Globus pallidus (tissue), 1 donor: ENCODE measurements around the gene GNA15.
"Not testable (repeated sequence)": the region's sequence is repeated elsewhere in the genome, so short reads cannot be mapped to it uniquely, and the experiment has no call there.

Experiments
- DNase-seq: peaks from one replicate; pipeline ENCODE4 v3.0.0-alpha.2; 2015; ENCODE audit warnings: low spot score

GNA15 gene

DNA sequence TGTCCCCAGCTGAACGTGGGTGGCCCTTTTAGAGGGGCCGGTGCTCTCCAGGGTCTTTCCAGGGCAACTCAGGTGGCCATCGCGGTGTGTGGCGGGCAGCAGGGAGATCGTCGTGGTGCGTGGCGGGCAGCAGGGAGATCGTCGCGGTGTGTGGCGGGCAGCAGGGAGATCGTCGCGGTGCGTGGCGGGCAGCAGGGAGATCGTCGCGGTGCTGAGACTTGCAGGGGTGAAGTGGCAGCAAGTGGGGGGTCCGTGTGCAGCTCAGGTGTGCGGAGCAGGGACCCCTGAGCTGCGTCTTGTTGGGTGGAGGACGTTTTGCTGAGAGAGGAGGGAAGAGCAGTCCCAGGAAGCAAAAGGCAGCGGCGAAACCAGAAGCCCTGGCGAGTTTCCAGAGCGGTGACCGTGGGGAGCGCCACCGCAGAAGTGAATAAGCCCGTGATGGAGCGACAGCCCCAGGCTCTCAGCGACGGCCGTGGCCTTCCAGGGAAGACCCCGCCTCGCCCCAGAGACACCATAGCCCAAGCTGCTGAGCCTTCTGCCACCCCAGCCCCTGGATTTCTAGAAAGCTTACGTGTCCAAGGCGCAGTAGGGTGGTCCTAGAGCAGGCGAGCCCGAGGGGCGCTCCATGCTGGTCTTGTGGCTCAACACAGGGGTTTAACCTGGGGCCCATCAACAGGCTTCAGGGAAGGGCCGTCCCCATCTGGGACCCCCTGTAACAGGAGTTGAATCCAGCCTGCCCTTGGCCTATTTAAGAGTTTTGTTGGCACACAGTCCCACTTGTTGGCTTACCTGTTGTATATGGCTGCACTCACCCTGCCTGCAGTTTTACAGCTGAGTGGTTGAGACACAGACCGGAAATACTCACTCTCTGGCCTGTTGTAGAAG lies 55.3 kb downstream of the GNA15 start:
- DNase-seq = no peak

DNA sequence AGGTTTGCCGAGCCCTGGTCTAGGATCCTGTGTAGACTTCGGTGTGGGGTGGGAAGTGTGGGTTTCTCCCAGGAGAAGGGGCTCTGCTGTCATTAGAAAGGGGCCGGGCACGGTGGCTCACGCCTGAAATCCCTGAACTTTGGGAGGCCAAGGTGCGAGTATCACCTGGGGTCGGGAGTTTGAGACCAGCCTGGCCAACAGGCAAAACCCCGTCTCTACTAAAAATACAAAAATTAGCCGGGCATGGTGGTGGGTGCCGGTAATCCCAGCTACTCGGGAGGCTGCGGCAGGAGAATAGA lies 55.9 kb downstream of the GNA15 start:
- DNase-seq = not testable (repeated sequence)

DNA sequence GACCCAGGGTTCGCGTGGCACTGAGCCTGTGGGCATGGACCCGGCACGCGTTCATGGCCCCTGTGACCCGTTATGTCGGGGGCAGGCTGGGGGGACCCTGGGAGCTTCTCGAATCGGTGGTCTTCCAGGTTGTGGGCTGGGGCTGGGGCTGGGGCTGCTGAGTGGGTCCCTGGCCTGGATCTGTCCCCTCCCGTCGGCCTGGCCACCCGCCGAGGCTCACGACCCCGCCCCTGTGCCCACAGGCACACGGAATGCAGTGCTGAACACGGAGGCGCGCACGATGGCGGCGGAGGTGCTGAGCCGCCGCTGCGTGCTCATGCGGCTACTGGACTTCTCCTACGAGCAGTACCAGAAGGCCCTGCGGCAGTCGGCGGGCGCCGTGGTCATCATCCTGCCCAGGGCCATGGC lies 56.4 kb downstream of the GNA15 start:
- no peak for DNase-seq

DNA sequence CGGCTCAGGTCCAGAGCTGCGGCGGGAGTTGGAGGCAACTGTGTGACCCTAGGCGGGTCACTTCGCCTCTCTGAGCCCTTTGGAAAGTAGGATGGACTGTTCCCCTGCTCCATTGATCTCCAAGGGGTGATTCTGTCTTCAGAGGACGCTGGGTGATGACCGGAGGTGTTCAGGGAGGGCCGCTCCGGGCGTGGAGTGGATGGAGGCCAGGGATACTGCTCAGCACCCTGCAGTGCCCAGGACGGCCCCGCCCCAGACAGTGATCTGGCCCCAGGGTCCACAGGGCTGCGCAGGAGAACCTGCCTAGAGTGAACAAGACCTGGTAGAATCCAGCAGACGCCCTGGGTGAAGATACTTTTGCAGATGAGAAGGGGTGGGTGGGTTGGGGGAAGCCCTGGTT lies 56.9 kb downstream of the GNA15 start:
- DNase-seq = no peak

DNA sequence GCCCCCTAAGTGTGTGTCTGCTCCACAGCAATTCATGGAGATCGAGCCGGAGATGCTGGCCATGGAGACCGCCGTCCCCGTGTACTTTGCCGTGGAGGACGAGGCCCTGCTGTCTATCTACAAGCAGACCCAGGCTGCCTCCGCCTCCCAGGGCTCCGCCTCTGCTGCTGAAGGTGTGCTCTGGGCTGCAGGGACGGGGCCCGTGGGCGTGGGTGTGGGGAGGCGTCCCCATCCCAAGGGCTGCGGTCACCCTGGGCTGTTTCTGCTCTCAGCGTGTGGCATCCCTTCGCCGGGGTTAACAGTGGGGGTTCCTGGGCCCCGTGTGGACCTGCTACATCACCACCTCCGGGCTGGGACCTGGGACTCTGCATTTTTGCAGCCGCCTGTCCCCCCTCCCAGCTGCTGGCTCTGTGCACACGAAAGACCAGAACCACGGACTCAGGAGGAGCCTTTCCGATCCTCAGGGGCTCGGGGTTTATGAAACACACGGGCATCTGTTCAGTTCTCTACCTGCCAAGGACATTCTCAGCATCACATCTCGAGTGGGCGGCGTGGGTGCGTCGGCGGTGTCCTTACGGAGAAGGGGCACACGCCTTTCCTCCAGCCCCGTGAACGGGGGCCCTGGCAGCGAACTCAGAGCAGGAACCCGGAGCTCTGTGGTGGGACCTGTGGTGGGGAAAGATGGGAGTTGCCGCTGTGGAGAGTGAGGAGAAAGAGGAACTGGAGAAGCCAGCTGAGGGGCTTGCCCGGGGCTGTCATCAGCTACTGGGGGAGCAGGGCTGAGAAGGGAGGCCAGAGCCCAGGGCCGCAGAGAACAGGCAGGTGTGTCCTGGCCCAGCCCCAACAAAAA lies 57.6 kb downstream of the GNA15 start:
- no peak for DNase-seq

DNA sequence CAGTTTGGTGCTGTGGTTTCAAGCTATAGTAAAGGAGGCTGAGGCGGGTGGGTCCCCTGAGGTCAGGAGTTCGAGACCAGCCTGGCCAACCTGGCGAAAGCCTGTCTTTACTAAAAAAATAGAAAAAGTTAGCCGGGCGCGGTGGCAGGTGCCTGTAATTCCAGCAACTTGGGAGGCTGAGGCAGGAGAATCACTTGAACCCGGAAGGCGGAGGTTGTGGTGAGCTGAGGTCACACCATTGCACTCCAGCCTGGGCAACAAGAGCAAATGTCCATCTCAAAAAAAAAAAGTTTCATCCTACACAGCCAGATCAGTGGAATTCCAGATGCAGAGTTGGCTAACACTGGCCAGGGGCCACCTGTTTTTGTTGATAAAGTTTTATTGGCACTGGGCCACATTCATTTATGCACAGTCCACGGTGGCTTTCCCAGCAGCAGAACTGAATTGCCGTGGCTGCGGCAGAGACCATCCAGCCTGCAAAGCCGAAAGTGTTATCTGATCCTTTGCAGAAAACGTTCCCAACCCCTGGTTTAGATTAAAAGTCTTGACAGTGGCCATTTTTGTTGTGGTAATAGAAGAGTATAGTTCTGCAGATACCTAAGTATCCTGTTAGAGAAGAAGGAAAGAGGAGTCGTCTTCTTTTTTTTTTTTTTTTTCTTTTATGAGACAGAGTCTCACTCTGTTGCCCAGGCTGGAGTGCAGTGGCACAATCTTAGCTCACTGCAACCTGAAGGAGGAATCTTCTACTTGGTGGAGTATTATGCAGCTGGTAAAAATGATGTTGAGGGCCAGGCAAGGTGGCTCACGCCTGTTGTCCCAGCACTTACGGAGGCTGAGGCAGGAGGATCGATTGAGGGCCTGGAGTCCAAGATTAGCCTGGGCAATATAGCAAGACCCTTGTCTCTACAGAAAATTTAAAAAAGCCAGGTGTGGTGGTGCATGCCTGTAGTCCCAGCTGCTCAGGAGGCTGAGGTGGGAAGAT lies 58.6 kb downstream of the GNA15 start:
- no peak for DNase-seq

DNA sequence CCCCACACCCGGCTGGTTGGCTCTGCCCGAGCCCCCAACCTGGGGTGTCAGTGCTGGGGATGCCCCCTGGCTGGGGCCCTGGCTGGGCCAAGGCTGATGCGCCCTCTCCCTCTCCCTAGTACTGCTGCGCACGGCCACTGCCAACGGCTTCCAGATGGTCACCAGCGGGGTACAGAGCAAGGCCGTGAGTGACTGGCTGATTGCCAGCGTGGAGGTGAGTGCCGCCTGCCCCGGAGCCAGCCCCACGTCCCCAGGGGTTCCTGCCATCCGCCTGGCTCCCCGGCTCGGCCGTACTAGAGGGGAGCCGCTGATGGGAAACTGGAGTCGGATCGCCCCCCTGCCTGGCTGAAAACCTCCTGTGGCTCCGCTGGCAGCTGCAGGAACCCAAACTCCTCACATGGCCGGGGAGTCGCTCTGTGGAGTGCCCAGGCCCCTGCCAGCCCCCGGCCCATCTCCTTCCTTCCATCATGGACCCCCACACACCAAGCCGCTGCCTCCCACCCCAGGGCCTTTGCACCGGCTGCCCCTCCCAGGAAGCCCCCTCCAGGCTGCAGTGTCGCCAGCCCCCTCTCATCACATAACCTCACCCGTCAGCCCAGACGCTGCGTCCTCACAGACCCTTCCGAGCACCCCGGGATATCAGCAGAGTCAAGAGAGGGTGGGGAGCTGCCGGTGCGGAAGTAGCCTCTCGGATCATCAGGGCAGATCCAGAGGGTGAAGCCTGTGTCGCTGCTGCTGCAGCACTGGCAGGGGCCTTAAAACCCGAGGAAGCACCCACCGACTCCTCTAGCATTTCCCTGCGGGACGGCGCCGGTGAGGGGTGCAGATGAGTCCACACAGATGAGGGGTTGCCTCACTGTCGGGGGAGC lies 60.5 kb downstream of the GNA15 start:
- no peak for DNase-seq

DNA sequence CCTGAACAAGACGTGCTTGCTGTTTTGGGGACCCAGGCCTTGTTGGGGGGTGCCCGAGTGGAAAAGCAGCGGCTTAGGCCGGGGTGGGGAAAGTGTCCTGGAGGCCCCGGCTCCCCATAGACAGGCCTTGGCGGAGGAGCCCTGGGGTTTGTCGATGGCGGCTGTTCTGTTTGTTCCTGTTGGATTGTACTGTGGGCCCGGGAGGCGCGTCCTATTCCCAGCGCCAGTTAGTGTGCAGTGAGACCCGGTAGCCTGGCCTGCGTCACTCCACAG lies 61.0 kb downstream of the GNA15 start:
- DNase-seq = no peak

DNA sequence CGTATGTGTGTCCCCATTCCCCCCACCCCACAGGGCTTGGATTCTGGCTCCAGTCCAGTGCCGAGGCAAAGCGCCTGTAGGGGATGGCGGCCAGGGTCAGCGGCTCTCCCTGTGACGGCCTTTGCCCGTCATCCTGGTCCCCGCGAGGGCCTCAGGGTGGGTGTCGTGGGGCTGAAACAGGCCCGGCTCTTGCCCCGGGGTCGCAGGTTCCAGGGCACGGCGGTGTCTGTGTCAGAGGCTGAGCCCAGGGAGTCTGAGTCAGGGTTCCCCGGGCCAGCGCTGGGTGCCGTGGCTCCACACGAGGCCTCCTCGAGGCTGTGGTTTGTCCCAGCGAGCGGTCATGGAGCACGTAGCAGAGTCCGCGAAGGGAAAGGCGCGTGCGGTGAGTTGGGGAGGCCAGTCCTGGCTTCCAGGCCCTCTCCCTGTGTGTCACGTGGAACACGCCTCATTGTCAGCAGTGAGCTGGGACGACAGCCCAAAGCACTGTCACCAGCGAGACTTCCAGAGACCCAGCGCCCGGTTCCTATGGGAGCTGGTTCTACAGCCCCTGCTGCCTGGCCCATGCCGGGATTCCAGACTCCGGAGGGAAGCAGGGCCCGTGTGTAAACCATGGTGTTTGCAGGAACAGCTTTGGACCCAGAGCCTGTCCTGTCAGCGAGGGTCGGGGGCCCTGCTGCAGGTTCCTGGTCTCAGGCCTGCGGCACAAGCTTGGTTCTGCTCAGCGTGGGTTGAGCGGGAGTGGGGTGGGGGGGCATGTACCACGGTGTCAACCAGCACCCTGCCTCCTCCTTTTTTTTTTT lies 63.3 kb downstream of the GNA15 start:
- DNase-seq = no peak

DNA sequence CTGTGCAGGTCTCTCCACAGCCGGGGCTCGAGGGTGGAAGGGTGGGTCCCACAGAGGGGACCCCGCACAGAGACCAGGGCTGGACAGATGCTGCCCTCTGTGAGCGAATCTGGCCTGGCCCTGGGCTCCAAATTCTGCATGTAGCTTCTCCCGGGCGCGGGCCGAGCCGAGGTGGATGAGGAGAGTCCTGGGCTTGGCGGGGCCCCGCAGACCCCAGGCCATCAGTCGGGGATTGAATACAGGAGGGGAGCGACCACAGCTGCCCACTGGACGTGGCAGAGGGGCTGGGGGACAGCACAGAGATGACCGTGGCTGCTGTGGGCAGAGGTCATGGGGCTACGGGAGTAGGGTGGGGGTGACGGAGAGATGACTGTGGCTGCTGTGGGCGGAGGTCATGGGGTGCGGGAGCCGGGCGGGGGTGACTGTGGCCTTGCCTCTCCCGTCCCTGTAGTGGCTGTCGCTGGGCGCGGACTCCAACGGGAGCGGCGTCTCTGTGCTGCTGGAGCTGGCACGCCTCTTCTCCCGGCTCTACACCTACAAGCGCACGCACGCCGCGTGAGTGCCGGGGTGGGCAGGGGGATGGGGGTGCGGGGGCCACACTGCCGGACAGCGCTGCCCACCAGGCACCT lies 65.4 kb downstream of the GNA15 start:
- DNase-seq = no peak

DNA sequence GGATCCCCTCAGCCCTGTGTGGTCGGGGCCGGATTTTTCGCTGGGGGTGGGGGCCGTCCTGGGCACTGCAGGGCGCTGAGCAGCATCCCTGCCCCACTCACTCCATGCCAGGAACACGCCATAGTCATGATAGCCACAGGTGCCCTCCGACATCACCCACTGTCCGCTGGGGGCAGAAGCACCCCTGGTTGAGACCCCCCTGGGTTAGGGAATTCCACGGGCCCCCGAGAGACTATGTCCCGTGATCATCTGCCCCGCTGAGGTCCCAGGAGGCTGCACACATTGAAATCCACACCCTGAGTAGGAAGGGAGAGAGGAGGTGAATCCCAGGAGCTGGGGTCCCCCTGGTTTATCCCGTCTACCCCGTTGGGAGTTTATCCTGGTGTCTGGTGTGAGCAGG lies 66.1 kb downstream of the GNA15 start:
- DNase-seq = no peak

DNA sequence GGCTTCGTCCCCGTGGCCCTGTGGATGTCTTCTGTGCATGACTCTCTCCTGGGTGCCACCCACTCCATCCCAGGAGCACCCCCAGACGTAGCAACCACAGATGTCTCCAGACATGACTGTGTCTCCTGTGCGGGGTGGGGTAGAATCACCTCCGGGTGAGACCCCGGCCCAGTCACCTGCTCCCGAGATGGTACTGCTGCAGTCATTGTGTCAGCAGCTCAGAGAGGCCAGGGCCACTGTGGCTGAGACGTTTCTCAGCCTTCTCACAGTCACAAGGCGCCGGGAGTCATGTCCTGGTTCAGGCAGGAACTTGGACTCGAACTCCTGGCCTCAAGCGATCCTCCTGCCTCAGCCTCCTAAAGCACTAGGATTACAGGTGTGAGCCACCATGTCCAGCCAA lies 66.5 kb downstream of the GNA15 start:
- no peak for DNase-seq

DNA sequence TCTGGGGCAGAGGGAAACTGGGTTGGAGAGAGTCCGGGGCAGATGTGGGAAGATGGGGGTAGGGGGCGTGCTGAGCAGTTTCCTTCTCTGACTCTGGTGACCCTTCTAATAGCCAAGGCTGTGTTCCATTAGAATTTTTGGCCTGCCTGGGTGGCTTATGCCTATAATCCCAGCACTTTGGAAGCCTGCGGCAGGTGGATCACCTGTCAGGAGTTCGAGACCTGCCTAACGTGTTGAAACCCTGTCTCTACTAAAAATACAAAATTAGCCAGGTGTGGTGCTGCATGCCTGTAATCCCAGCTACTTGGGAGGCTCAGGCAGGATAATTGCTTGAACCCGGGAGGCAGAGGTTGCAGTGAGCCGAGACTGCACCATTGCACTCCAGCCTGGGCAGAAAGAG lies 67.1 kb downstream of the GNA15 start:
- not testable (repeated sequence) for DNase-seq

DNA sequence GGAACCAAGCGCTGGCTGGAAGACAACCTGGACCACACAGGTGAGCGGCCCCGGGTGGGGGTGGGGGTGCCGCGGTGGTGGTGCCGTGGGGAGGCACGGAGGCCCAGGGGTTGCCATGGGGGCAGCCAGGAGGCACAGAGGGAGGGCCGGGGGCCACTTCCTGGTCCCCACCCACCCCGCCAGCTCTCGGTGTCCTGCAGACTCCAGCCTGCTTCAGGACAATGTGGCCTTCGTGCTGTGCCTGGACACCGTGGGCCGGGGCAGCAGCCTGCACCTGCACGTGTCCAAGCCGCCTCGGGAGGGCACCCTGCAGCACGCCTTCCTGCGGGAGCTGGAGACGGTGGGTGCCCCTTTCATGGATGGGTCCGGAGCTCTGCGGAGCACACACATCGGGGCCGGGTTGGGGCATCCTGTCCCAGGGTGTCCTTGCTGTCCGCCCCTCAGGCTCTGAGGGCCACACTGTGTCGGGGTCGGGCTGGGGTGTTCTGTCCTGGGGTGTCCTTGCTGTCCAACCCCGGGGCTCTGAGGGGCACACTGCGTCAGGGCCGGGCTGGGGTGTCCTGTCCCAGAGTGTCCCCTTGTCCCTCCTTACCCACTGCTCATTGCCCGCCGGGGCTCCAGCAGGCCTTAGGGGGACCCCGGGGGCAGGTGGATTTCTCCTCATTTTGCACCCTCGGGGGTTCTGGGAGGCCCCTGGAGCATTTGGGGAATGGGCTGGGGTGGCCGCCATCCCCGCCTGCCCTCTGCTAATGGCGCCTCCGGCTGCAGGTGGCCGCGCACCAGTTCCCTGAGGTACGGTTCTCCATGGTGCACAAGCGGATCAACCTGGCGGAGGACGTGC lies 68.2 kb downstream of the GNA15 start:
- no peak for DNase-seq

DNA sequence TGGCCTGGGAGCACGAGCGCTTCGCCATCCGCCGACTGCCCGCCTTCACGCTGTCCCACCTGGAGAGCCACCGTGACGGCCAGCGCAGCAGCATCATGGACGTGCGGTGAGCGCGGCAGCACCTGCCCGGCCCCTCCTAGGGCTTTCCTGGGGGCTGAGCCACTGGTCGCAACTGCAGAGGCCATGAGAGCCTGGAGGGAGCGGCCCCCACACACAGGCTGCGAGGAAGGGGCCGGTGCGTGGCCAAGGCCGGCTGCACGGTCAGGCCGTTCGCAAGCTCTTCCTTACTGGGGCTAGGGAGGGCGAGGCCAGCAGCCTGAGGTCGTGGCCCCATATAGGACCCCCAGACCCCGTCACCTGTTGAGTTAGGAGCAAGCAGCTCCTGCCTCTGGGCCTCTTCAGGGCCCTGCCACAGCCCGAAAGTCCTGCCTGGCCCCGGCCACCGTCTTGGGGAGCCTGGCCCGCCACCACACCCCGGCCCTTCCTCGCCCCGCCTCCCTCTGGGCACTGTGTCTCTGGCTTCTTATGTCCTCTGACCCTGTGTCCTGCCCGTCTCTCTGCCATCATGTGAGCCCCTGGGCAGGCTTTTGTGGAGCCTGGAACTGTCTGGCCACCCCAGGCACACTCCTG lies 68.9 kb downstream of the GNA15 start:
- no peak for DNase-seq

DNA sequence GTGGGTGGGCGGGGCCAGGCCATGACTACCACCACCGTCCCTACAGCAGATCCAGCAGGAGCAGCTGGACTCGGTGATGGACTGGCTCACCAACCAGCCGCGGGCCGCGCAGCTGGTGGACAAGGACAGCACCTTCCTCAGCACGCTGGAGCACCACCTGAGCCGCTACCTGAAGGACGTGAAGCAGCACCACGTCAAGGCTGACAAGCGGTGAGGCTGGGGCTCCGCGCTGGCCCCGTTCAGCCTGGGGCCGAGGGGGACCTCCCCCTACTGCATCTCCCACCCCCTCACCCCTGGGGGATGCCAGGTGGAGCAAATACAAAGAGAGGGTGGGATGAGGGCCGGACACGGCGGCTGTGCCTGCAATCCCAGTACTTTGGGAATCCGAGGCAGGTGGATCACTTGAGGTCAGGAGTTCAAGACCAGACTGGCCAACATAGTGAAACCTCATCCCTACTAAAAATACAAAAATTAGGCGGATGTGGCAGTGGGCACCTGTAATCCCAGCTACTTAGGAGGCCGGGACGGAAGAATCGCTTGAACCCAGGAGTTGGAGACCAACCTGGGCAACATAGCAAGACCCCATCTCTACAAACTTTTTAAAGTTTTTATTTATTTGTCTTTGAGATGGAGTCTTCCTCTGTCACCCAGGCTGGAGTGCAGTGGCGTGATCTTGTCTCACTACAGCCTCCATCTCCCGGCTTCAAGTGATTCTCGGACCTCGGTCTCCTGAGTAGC lies 70.6 kb downstream of the GNA15 start:
- no peak for DNase-seq

DNA sequence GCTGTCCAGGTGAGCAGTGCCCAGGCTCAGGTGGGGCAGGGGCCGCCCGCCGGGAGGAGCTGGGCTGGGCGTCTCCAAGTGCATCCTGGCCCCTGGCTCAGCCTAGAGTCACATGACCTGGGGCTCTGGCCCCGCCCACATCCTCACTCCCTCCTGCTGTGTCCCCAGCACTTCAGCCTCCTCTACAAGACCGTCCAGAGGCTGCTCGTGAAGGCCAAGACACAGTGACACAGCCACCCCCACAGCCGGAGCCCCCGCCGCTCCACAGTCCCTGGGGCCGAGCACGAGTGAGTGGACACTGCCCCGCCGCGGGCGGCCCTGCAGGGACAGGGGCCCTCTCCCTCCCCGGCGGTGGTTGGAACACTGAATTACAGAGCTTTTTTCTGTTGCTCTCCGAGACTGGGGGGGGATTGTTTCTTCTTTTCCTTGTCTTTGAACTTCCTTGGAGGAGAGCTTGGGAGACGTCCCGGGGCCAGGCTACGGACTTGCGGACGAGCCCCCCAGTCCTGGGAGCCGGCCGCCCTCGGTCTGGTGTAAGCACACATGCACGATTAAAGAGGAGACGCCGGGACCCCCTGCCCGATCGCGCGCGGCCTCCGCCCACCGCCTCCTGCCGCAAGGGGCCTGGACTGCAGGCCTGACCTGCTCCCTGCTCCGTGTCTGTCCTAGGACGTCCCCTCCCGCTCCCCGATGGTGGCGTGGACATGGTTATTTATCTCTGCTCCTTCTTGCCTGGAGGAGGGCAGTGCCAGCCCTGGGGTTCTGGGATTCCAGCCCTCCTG lies 71.8 kb downstream of the GNA15 start:
- DNase-seq = no peak
